Measurements from ENCODE around the gene SRXN1.
A peak's percentile ranks its signal among the peaks of the same experiment; 100 is the strongest.

- TF ChIP-seq, protein P1, sequence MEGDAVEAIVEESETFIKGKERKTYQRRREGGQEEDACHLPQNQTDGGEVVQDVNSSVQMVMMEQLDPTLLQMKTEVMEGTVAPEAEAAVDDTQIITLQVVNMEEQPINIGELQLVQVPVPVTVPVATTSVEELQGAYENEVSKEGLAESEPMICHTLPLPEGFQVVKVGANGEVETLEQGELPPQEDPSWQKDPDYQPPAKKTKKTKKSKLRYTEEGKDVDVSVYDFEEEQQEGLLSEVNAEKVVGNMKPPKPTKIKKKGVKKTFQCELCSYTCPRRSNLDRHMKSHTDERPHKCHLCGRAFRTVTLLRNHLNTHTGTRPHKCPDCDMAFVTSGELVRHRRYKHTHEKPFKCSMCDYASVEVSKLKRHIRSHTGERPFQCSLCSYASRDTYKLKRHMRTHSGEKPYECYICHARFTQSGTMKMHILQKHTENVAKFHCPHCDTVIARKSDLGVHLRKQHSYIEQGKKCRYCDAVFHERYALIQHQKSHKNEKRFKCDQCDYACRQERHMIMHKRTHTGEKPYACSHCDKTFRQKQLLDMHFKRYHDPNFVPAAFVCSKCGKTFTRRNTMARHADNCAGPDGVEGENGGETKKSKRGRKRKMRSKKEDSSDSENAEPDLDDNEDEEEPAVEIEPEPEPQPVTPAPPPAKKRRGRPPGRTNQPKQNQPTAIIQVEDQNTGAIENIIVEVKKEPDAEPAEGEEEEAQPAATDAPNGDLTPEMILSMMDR (IDR thresholded peaks at IDR 0.05 in 2 of 3, conservative IDR thresholded peaks at IDR 0.05 in 1 of 3; ENCODE audit: borderline replicate concordance in 1 of 3, insufficient read depth in 1 of 3, low read depth in 2 of 3, low read length in 2 of 3) = peak; percentile 36 to 70 (median 64); a peak in 5 of 6 replicates
- no peak for TF ChIP-seq POLR2A (IDR thresholded peaks at IDR 0.05; ENCODE audit: borderline replicate concordance, extremely low read depth, insufficient read depth, insufficient read length)
- TF ChIP-seq POLR2AphosphoS5 (IDR thresholded peaks at IDR 0.05; ENCODE audit: low read depth, low read length) = no peak
- no peak for TF ChIP-seq TCF7L2 (IDR thresholded peaks at IDR 0.05; ENCODE audit: borderline replicate concordance, extremely low read depth, insufficient read depth, insufficient read length)
- no peak for TF ChIP-seq ELF1 (IDR thresholded peaks at IDR 0.05; ENCODE audit: borderline replicate concordance, low read depth)
- no peak for TF ChIP-seq EZH2phosphoT487 (IDR thresholded peaks at IDR 0.05; ENCODE audit: borderline replicate concordance)
- no peak for TF ChIP-seq REST (IDR thresholded peaks at IDR 0.05; ENCODE audit: low read depth)
- no peak for TF ChIP-seq EZH2 (IDR thresholded peaks at IDR 0.05)
- TF ChIP-seq, protein P2, sequence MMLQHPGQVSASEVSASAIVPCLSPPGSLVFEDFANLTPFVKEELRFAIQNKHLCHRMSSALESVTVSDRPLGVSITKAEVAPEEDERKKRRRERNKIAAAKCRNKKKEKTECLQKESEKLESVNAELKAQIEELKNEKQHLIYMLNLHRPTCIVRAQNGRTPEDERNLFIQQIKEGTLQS (IDR thresholded peaks at IDR 0.05) = no peak
- TF ChIP-seq RAD21 (IDR thresholded peaks at IDR 0.05; ENCODE audit: low read depth) = 0 out of 2 replicates have a peak, but pooled peaks have one; percentile 31
- no peak for TF ChIP-seq SP1 (IDR thresholded peaks at IDR 0.05; ENCODE audit: low read depth)
- TF ChIP-seq JUND (IDR thresholded peaks at IDR 0.05) = no peak
- TF ChIP-seq YY1 (IDR thresholded peaks at IDR 0.05; ENCODE audit: extremely low read depth, insufficient replicate concordance, low read depth, low read length) = no peak
These were observed 20.1 kb upstream of the SRXN1 start for GRCh38 chr20:672963-673602.
